Muscle of leg (tissue), 11 donors: ENCODE data around the gene MTRR. TPM values are rescaled to one million over a fixed set of nuclear protein-coding genes. Genes with fewer than 3 reads are reported as not detected.

Experiments
- DNase-seq: peaks from one replicate; pipeline ENCODE4 v3.0.0; 2013
- H3K27ac ChIP-seq: one replicate; pipeline ENCODE4 v1.5.1; 2013; ENCODE audit warnings: mild to moderate bottlenecking, low read length, control low read depth
- H3K27me3 ChIP-seq: one replicate; pipeline ENCODE4 v1.6.1; 2013; ENCODE audit warnings: low read length; ENCODE audit not compliant: control insufficient read depth, insufficient read depth
- H3K36me3 ChIP-seq: one replicate; pipeline ENCODE4 v1.6.1; 2013; ENCODE audit warnings: low read length; ENCODE audit not compliant: control insufficient read depth, insufficient read depth
- H3K4me1 ChIP-seq: one replicate; pipeline ENCODE4 v1.6.1; 2013; ENCODE audit warnings: low read length; ENCODE audit not compliant: control insufficient read depth, insufficient read depth
- H3K4me3 ChIP-seq: one replicate; pipeline ENCODE4 v1.5.1; 2013; ENCODE audit warnings: low read length, control low read depth
- H3K9me3 ChIP-seq: replicated peaks from 2 replicates; pipeline ENCODE4 v1.6.1; 2013; ENCODE audit warnings: low read depth, low read length; ENCODE audit not compliant: control insufficient read depth
- WGBS: methylation state at CpG from one replicate; pipeline ENCODE4 v1.1.5; 2013; ENCODE audit warnings: missing lambda C conversion rate; ENCODE audit not compliant: insufficient coverage; 5-methylcytosine and 5-hydroxymethylcytosine counted together
- polyA plus RNA-seq, 8 donors: library from polyadenylated mRNA; unstranded; fragments of 120-200 nt; gene quantifications; one replicate each; pipeline versions ENCODE4 v1.2.1 to v1.2.3, GENCODE V29; 2013; ENCODE audit warnings: inconsistent platforms in 1 of 8, low replicate concordance in 1 of 8; ENCODE audit not compliant: insufficient read length in 8 of 8, insufficient read depth in 1 of 8
- total RNA-seq: library from RNA; stranded (reverse); fragments of 120-200 nt; gene quantifications from one replicate; pipeline ENCODE4 v1.2.4, GENCODE V29; 2013

The MTRR gene
- total and polyA plus RNA-seq, 9 donors, result 19.7 to 27.0 (median 25.4) TPM

DNA sequence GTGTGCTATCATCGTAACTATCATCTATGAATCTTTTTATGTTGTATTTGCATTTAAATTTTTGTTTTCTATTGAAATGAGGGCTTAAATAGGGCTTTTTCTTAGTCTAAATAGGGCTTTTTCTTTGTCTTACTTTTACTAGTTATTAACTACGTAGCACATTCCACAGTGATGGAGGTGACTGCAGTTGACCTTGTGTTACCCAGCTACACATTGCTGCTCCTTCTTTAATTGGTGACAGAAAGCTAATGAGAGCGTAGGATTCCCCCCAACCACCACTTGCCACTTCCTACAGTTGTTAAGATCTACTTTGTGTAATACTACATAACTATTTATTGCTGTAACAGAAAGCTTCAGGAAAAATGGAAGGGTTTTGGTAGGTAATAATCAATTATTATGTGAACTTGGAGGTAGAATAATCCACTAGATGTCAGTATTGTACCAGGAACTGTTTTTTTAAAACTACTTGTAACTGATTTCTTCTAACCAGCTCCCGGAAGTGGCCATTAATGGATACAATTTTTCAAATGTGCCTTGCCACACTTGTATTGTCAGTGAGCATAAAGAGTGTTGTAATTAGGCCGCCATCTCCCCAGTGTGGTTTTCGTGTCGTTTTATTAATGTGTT, 18.0 kb downstream of the MTRR start:
- peak; percentile 71 for DNase-seq
- WGBS, result no CpG with 5 or more reads among the region's 7 CpGs
- no peaks in the 10 kb centered on the region for H3K9me3 ChIP-seq
- H3K27ac ChIP-seq, result no peak overlapping the region
- no peaks in the 10 kb centered on the region for H3K4me1 ChIP-seq
- H3K4me3 ChIP-seq, result no peak overlapping the region
- peaks cover 36% of the 10 kb centered on the region for H3K36me3 ChIP-seq
- no peaks in the 10 kb centered on the region for H3K27me3 ChIP-seq

DNA sequence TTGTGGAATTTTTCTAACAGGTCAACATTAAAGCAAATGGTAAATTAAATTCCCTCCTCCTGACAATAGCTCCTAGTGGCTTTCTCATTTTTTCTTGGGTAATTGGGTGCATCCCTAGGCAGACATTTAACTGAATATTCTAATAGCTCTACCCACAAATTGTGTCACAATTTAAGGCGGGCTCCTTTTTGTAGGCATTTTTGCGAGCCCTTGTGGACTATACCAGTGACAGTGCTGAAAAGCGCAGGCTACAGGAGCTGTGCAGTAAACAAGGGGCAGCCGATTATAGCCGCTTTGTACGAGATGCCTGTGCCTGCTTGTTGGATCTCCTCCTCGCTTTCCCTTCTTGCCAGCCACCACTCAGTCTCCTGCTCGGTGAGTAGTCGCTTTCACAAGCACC, 20.0 kb downstream of the MTRR start:
- H3K4me1 ChIP-seq, result no peaks in the 10 kb centered on the region
- H3K4me3 ChIP-seq, result no peak overlapping the region
- H3K27me3 ChIP-seq, result no peaks in the 10 kb centered on the region
- 94% methylated on average over 6 of the region's 9 CpGs for WGBS
- peaks cover 35% of the 10 kb centered on the region for H3K36me3 ChIP-seq
- no peak for DNase-seq
- no peaks in the 10 kb centered on the region for H3K9me3 ChIP-seq
- H3K27ac ChIP-seq, result no peak overlapping the region

DNA sequence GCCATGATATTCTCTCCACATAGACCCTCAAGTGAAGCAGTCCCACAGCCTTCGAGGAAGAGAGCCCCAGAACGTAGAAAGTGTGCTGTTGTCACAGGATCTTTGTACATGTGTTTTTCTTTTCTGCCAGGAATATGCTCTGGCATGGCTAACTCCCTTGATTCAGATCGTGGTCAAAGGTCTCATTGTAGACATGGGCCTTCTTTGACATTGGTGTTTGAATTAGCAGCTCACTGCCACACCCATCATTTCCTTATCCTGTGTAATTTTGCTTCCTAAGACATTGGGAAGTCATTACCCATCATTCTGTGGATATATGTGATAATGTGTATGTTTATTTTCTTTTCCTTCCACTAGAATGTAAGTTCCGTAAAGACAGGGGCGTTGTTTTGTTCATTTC, 25.5 kb downstream of the MTRR start:
- H3K4me1 ChIP-seq, result no peaks in the 10 kb centered on the region
- H3K4me3 ChIP-seq, result no peak overlapping the region
- H3K27ac ChIP-seq, result no peak overlapping the region
- no peaks in the 10 kb centered on the region for H3K27me3 ChIP-seq
- DNase-seq, result no peak
- no CpG with 5 or more reads among the region's 5 CpGs for WGBS
- peaks cover 49% of the 10 kb centered on the region for H3K36me3 ChIP-seq
- no peaks in the 10 kb centered on the region for H3K9me3 ChIP-seq

DNA sequence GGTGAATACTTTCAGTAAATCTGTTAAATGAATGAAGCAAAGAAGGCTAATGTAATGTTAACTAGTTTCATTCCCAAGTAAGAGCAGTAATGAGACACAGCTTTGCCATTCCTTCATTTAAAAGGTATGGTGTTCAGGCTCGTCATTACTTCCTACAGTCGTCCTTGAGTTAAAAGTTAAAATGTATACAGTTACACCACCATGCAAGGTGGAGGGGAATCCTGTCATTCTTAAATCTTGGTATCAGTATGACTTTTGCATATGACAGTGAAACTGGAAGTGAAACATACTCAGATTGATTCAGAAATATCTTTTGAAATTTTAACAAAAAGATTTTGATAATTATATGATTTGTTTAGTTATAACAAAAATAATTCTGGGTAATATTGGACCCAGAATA, 25.9 kb downstream of the MTRR start:
- Histone ChIP-seq H3K27me3 (no peaks in the 10 kb centered on the region), H3K27ac (no peak overlapping the region), H3K36me3 (peaks cover 48% of the 10 kb centered on the region), H3K4me3 (no peak overlapping the region), H3K9me3 (no peaks in the 10 kb centered on the region), H3K4me1 (no peaks in the 10 kb centered on the region)
- no CpG with 5 or more reads among the region's 2 CpGs for WGBS
- DNase-seq, result no peak

DNA sequence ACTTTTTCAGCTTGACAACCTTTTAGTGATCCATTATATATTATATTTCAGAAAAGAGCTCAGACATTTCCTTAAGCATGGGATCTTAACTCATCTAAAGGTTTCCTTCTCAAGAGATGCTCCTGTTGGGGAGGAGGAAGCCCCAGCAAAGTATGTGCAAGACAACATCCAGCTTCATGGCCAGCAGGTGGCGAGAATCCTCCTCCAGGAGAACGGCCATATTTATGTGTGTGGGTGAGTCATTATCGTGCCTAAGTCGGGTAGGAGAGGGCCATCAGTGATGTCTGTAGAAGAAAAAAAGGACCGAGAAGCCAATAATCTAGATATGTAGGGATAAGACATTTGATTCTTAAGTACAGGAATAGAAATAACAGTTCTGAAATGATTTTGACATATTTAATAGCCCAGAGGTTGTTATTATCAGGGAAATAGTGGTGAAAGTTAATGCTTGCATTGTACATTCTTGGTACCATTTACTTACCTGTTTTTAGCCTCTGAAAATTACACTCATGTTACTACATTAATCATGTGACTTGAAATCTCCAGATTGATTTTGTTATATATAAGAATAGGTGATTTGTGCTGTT, 28.2 kb downstream of the MTRR start:
- peak; percentile 8 for DNase-seq
- Histone ChIP-seq H3K27me3 (no peaks in the 10 kb centered on the region), H3K36me3 (peaks cover 44% of the 10 kb centered on the region), H3K4me1 (no peaks in the 10 kb centered on the region), H3K27ac (no peak overlapping the region), H3K4me3 (no peak overlapping the region), H3K9me3 (no peaks in the 10 kb centered on the region)
- 46% methylated on average over 3 of the region's 5 CpGs for WGBS

DNA sequence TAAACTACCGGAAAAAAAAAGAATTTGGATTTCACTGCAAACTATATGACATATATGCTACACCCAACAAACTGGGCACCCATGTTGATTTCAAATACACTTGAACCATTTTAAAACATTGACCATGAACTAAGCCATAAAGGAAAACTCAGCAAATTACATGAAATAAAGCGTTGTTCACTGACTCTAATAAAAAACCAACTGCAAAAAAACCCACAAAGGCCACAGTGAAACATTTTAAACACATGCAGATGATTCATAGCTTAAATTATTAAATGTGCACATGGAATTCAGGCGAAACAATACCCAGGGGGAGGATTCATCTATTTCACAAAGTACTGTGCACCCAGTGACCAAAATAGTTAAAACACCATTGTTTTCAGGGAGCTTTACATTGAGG, 33.3 kb downstream of the MTRR start:
- 100% methylated on average over 1 of the region's 3 CpGs for WGBS
- Histone ChIP-seq H3K27ac (no peak overlapping the region), H3K9me3 (no peaks in the 10 kb centered on the region), H3K4me1 (no peaks in the 10 kb centered on the region), H3K27me3 (no peaks in the 10 kb centered on the region), H3K36me3 (peaks cover 31% of the 10 kb centered on the region), H3K4me3 (no peak overlapping the region)
- peak; percentile 15 for DNase-seq

DNA sequence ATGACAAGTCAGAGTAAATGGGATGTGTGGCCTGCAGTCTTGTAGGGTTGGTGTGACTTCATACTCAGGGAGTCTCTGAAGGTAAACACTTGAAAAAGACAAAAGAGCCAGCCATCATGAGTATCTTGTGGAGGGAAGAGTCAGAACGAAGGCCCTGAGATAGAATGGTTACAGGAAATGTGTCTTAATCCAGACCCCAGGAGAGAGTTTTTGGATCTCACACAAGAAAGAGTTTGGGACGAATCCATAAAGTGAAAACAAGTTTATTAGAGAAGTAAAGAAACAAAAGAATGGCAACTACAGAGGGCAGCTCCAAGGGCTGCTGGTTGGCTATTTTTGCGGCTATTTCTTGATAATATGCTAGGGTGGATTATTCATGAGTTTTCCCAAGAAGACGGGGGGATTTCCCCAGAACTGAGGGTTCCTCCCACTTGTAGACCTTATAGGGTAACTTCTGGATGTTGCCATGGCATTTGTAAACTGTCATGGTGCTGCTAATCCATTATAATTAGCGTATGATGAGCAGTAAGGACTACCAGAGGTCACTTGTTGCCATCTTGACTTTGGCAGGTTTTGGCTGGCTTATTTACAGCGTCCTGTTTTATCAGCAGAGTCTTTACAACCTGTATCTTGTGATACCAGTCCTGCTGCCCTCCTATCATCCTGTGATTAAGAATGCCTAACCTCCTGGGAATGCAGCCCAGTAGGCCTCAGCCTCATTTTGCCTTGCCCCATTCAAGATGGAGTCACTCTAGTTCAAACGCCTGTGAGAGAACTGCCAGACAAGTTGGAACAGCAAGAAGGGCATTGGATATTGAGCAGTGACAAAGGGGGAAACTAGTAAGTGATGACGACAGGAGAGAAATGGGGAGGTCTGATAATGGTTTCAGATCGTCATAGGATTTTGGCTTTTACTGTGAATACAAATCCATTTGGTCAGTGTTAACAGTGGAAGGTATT, 34.0 kb downstream of the MTRR start:
- WGBS, result 77% methylated on average over 8 of the region's 9 CpGs
- Histone ChIP-seq H3K36me3 (peaks cover 31% of the 10 kb centered on the region), H3K4me1 (no peaks in the 10 kb centered on the region), H3K27ac (no peak overlapping the region), H3K27me3 (no peaks in the 10 kb centered on the region), H3K4me3 (no peak overlapping the region), H3K9me3 (peaks cover under 1% of the 10 kb centered on the region)
- DNase-seq, result peak; percentile 51

DNA sequence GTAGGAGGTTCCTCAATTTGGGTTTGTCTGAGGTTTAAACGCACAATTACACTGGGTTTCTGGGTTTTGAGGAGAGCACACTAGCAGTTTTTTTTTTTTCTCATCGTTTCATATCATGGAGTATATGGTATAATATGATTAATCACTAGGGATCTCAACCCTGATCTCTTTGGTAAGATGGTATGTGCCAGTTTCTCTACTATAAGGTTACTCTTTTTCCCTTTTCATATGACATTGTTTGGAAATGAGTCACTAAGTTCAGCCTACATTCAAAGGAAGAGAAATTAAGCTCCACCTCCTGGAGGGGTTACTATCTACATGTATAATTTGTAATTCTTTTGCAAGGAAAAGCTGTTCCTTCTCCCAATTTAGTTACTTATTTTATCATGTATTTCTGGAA, 35.2 kb downstream of the MTRR start:
- DNase-seq, result no peak
- peaks cover 13% of the 10 kb centered on the region for H3K9me3 ChIP-seq
- H3K4me3 ChIP-seq, result no peak overlapping the region
- no CpG with 5 or more reads among the region's 2 CpGs for WGBS
- H3K27me3 ChIP-seq, result no peaks in the 10 kb centered on the region
- H3K36me3 ChIP-seq, result peaks cover 26% of the 10 kb centered on the region
- H3K27ac ChIP-seq, result no peak overlapping the region
- H3K4me1 ChIP-seq, result no peaks in the 10 kb centered on the region

DNA sequence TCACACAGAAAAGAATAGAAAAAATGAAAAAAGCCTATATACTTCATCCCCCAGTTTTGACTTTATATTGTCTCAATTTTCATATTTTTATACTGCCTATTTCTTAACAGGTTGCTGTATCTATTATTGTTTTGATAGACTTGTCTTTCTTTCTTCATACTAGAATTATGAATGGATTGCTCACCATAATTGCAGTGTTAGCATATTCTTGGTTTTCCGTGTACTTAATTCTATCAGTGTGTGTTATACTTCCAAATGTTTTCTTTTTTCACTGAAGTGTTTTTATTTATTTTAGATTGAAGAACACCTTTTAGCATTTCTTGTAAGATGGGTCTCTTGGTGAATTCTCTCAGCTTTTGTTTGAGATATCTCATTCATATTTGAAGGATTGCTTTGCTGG, 38.7 kb downstream of the MTRR start:
- peaks cover 18% of the 10 kb centered on the region for H3K9me3 ChIP-seq
- H3K27me3 ChIP-seq, result no peaks in the 10 kb centered on the region
- no peaks in the 10 kb centered on the region for H3K4me1 ChIP-seq
- H3K36me3 ChIP-seq, result peaks cover 14% of the 10 kb centered on the region
- no peak overlapping the region for H3K27ac ChIP-seq
- DNase-seq, result no peak
- WGBS, result no CpG with 5 or more reads among the region's 1 CpG
- no peak overlapping the region for H3K4me3 ChIP-seq

DNA sequence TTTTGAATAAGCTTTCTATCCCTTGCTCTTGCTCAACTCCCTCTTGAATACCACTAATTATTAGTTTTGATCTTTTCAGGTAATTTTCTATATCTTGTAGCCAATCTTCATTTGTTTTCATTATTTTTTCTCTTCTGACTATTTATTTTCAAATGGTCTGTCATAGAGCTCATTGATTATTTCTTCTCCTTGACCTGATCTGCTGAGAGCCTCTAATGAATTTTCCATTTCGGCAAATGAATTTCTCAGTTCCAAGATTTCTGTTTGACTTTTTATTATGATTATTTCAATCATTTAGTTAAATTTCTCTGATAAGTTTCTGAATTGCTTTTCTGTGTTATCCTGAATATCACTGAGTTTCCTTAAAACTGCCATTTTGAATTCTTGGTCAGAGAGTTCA, 39.4 kb downstream of the MTRR start:
- no peak overlapping the region for H3K27ac ChIP-seq
- H3K4me1 ChIP-seq, result no peaks in the 10 kb centered on the region
- no peak overlapping the region for H3K4me3 ChIP-seq
- peaks cover 19% of the 10 kb centered on the region for H3K9me3 ChIP-seq
- DNase-seq, result no peak
- WGBS, result no CpG with 5 or more reads among the region's 1 CpG
- H3K36me3 ChIP-seq, result peaks cover 8% of the 10 kb centered on the region
- H3K27me3 ChIP-seq, result no peaks in the 10 kb centered on the region
